ENCODE results near the gene GPRIN2. TPM values are rescaled to one million over a fixed set of nuclear protein-coding genes. Genes with fewer than 3 reads are reported as not detected.

The GPRIN2 gene
- total RNA-seq, 1 experiment from 2014 or later: 10.5 TPM

GRCh38 chr10:46552526-46553237 lies 3.8 kb downstream of the GPRIN2 start:
- H3K79me2 ChIP-seq (ENCODE audit: insufficient read depth, low read length): no peaks in the 10 kb centered on the region
- peaks cover 4% of the 10 kb centered on the region; the same call in 1 of the 2 replicates for H3K4me1 ChIP-seq (ENCODE audit: insufficient read depth, low read length)
- no peaks in the 10 kb centered on the region for H3K9me3 ChIP-seq (ENCODE audit: control insufficient read depth, low read depth, low read length)
- H3K4me1 Mint-ChIP-seq: peaks cover 4 to 9% of the 10 kb centered on the region in 2 experiments
- no peak overlapping the region for H3K27ac ChIP-seq (ENCODE audit: insufficient read length, low read depth, low read length)
- no peak overlapping the region for H2AK5ac ChIP-seq (ENCODE audit: insufficient read length, low read length)
- DNase-seq: no peak
- H4K91ac ChIP-seq (ENCODE audit: insufficient read length, low read depth, low read length): no peak overlapping the region
- H4K20me1 ChIP-seq (ENCODE audit: control insufficient read depth, insufficient read depth, insufficient read length): no peaks in the 10 kb centered on the region
- H3K27me3 Mint-ChIP-seq (ENCODE audit: low read depth): no peaks in the 10 kb centered on the region
- TF ChIP-seq CTCF (conservative IDR thresholded peaks at IDR 0.05): no peak
- no CpG with 5 or more reads among the region's 10 CpGs for WGBS (ENCODE audit: extremely low coverage, insufficient read length, low lambda C conversion rate)
- no peak overlapping the region for H3K4me3 Mint-ChIP-seq
- no peak overlapping the region for H3K14ac ChIP-seq (ENCODE audit: insufficient read depth, low read length)
- no peak overlapping the region for H2BK15ac ChIP-seq (ENCODE audit: low read depth, low read length)
- no peaks in the 10 kb centered on the region for H3K79me1 ChIP-seq (ENCODE audit: insufficient read depth, low read depth, low read length, poor library complexity, severe bottlenecking)
- H3K23ac ChIP-seq (ENCODE audit: insufficient read length, low read depth, low read length): no peak overlapping the region
- no peak overlapping the region for H3K9ac ChIP-seq (ENCODE audit: extremely low read depth, insufficient read length, low read length)
- no peak overlapping the region for H2BK20ac ChIP-seq (ENCODE audit: low read depth, low read length, poor library complexity, severe bottlenecking)
- no peak overlapping the region for H3K18ac ChIP-seq (ENCODE audit: insufficient read length, low read depth, low read length)
- H4K8ac ChIP-seq (replicated peaks; ENCODE audit: insufficient read length, low read depth, low read length): no peak overlapping the region
- no peak overlapping the region for H4K5ac ChIP-seq (ENCODE audit: insufficient read length, low read depth, low read length)
- peaks cover 14% of the 10 kb centered on the region for H3K23me2 ChIP-seq (ENCODE audit: insufficient read length, low read depth, low read length, poor library complexity, severe bottlenecking)
- no peaks in the 10 kb centered on the region for H3K9me3 Mint-ChIP-seq
- H3K27me3 ChIP-seq (ENCODE audit: insufficient read depth, low read length): no peaks in the 10 kb centered on the region
- H2BK5ac ChIP-seq (ENCODE audit: insufficient read length, low read length): no peak overlapping the region
- no peak overlapping the region for H3K4me2 ChIP-seq (ENCODE audit: insufficient read depth, insufficient read length, low read length)
- no peak overlapping the region for H2BK12ac ChIP-seq (ENCODE audit: insufficient read length, low read depth, low read length)
- H3T11ph ChIP-seq (ENCODE audit: low read length): no peak overlapping the region
- H2AFZ ChIP-seq (ENCODE audit: low read length): no peak overlapping the region
- H3K36me3 Mint-ChIP-seq (ENCODE audit: insufficient read depth in 1 of 3, low read depth in 3 of 3): peaks cover 0 to 3% (median 0%) of the 10 kb centered on the region in 3 experiments; a peak in 1 of 7 replicates
- no peak overlapping the region for H3K27ac Mint-ChIP-seq
- no peak overlapping the region for H2BK120ac ChIP-seq (ENCODE audit: low read depth, low read length, poor library complexity, severe bottlenecking)
- H3K4ac ChIP-seq (ENCODE audit: low read depth, low read length): no peak overlapping the region
- no peak overlapping the region for H3K56ac ChIP-seq (ENCODE audit: insufficient read length, low read depth, low read length)

Data from H9 (cell line).